Stimulated activated effector memory CD8-positive, alpha-beta T cell treated with anti-CD3 and anti-CD28 coated beads, Interleukin-12 subunit alpha, Interleukin-12 subunit beta, amount 100 ng/mL, for 72 hours (primary cell): ENCODE data around the gene LAPTM5.

Experiments
- ATAC-seq: fragments of 150-1000 bp; cut with Tn5 transposase; 2 replicates; pipeline ENCODE4 v1.10.0; 2021
- DNase-seq, 2 donors: peaks; one replicate each; pipeline ENCODE4 v3.0.0; 2021 to 2022; ENCODE audit warnings: low spot score in 2 of 2
- H3K27ac Mint-ChIP-seq: one replicate; pipeline ENCODE4 v1.8.0; 2022; ENCODE audit warnings: mild to moderate bottlenecking, mixed read lengths
- H3K36me3 Mint-ChIP-seq: one replicate; pipeline ENCODE4 v1.8.0; 2022; ENCODE audit warnings: mild to moderate bottlenecking, mixed read lengths
- H3K4me1 Mint-ChIP-seq: one replicate; pipeline ENCODE4 v1.8.0; 2022; ENCODE audit warnings: mixed read lengths
- H3K4me3 Mint-ChIP-seq: one replicate; pipeline ENCODE4 v1.8.0; 2022; ENCODE audit warnings: mild to moderate bottlenecking, mixed read lengths
- H3K9me3 Mint-ChIP-seq: one replicate; pipeline ENCODE4 v1.8.0; 2022; ENCODE audit warnings: mixed read lengths

Gene LAPTM5

DNA sequence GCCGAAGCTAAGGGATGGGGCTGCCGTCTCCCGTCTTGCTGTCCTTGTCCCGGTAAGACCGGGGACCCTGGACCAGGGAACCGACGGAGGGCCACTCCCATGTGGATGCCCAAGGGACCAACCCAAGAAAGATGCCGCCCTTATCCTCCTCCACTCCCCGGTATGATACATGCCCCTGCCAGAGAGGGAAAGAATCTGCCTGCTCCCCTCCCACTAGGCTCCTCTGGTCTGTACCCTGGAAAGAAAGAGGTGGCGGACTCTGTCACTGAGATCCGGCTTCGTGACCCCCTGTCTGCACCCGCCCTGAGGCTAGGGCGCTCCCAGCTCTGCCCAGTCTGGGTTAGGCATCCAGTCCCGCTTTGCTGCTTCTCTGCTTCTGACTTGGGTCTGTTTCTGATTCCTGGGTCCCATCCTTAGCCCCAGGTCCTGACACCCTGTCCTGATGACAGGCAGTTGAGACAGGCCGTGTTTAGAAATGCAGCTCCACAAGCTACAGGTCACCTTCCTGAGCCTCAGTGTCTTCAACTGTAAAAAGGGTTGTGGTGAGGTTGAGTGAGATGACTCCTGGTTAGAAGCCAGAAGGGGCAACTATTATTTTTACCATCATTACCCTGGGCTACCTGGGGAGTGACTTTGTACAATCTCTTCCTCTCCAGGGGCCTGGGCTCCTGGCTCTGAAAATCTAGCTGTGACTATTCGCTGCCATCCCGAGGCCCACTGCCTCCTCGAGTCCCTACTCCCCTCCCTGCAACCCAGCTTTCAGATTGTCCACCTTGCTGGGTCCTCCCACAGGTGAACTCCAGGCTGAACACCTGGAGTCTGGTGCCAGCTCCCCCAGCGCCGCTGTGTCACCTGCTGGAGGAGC lies 37.9 kb downstream of the LAPTM5 start:
- ATAC-seq: no peak
- Mint-ChIP-seq H3K4me3 (peak overlapping the region; percentile 89), H3K9me3 (no peaks in the 10 kb centered on the region), H3K27ac (peak overlapping the region; percentile 97), H3K36me3 (peaks cover 25% of the 10 kb centered on the region), H3K4me1 (peaks cover 44% of the 10 kb centered on the region)
- no peak for DNase-seq

DNA sequence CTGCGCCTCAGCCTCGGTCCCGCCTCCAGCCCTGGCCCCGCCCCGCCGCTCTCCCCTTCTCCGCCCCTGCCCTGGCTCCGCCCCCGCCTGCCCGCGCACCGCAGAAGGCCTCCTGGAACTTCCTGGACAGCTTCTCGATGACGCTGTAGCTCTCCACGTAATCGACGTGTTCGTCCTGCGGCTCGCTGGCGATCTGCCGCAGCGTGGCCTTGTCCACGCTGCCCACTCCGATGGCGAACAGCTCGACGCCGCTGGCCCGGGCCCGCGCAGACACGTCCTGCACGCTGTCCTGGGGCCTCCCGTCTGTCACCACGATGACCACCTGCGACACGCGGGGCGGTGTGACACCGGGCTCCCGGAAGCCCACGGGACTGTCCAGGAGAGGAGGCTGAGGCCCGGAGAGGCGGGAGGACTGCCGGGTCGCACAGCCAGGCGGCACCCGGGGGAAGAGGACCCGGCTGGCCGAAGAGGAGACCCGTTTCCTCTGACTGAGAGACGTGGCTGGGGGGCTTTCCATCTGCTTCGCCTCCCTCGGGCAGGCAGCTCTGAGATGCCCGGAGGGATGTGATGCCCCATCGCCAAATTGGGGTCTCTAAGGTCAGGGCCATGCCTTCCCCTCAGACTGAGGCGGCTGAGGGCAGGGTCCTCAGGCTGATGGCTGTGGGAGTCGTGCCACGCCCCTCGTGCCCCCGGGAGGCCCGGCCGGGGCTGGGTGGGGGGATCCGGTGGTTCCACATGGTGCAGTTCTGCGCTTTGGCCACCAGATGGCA lies 38.8 kb downstream of the LAPTM5 start:
- Mint-ChIP-seq H3K4me1 (peaks cover 39% of the 10 kb centered on the region), H3K27ac (peak overlapping the region; percentile 97), H3K4me3 (peak overlapping the region; percentile 89), H3K36me3 (peaks cover 21% of the 10 kb centered on the region), H3K9me3 (no peaks in the 10 kb centered on the region)
- ATAC-seq (peak; percentile 78), DNase-seq (peak; percentile 94 to 98)

DNA sequence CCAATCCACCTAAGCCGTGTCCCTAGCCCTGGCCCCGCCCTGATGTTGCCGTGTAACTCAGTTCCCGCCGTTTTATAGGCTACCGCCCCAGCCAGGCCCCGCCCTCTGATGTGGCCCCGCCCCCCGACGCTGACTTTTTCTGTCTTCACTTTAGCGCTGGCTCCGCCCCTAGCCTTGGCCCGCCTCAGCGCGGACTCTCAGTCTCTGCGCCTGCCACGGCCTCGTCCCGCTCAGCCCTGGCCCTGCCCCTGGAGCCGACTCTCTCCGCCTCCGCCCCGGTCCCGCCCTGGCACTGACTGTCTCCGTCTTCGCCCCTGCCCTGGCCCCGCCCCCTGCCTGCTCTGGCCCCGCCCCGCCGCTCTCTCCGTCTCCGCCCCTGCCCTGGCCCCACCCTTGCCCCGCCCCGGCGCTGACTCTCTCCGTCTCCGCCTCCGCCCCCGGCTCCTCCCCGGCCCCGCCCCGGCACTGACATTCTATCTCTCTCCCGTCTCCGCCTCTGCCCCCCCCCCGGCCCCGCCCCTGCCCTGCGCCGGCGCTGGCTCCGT lies 39.4 kb downstream of the LAPTM5 start:
- ATAC-seq (peak; percentile 92), DNase-seq (peak; percentile 94 to 98)
- Mint-ChIP-seq H3K36me3 (peaks cover 15% of the 10 kb centered on the region), H3K4me1 (peaks cover 37% of the 10 kb centered on the region), H3K9me3 (no peaks in the 10 kb centered on the region), H3K27ac (peak overlapping the region; percentile 97), H3K4me3 (peak overlapping the region; percentile 89)

DNA sequence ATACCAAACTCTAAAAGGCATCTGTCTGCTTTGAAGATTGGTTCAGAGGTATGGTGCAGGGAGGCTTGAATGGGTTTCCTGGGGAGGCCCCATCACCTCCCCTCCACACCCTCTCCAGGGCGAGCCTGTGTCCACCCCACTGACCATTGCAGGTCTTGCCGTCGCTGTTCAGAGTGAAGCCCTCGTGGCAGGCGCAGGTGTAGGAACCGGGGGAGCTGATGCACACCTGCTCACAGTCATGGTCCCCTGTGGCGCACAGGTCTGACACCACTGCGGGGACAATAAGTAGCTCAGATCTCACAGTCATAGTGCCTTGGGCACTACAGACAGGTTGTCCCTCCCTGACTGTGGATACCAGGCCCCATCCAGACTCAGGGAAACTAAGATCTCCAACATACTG lies 40.9 kb downstream of the LAPTM5 start:
- no peaks in the 10 kb centered on the region for H3K9me3 Mint-ChIP-seq
- H3K27ac Mint-ChIP-seq: no peak overlapping the region
- ATAC-seq (no peak), DNase-seq (no peak)
- peaks cover 14% of the 10 kb centered on the region for H3K36me3 Mint-ChIP-seq
- H3K4me3 Mint-ChIP-seq: peak overlapping the region; percentile 89
- H3K4me1 Mint-ChIP-seq: peaks cover 30% of the 10 kb centered on the region

DNA sequence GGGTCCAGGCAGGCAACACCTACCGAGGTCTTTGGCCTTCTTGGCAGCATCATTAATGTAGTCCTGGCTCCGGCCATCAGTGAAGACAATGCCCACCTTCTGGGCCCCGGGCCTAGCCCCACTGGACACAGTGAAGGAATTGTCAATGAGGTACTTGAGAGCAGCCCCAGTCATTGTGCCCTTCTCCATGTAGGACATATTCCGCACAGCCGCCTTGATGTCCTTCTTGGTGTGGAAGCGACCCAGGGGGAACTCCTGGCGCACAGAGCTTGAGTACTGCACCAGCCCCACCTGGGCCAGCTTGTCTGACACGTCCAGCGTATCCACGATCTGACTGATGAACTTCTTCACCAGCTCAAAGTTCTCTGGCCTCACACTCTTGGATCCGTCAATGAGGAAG lies 41.7 kb downstream of the LAPTM5 start:
- Mint-ChIP-seq H3K4me3 (no peak overlapping the region), H3K9me3 (no peaks in the 10 kb centered on the region), H3K27ac (no peak overlapping the region), H3K36me3 (peaks cover 14% of the 10 kb centered on the region), H3K4me1 (peaks cover 25% of the 10 kb centered on the region)
- ATAC-seq: no peak
- no peak for DNase-seq

DNA sequence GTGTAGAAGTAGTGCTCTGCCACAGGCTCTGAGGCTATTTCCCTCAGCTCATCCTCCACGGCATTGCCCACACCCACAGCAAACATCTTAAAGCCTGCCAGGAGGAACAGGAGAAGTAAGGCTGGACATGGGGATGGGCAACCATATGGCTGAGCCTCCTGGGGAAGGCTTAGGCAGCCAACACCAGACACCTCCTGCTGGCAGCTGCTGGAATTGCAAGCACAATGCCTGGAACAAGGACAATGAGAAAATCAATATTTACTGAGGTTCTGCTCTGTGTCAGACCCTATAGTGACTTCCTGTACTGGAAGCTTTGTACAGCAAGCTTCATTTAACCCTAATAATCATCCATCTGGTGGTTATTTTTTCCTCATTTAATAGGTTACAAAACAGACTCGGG lies 42.4 kb downstream of the LAPTM5 start:
- H3K9me3 Mint-ChIP-seq: no peaks in the 10 kb centered on the region
- no peak overlapping the region for H3K27ac Mint-ChIP-seq
- peak in 1 of 2 donors; percentile 63 for DNase-seq
- ATAC-seq: no peak
- H3K4me3 Mint-ChIP-seq: no peak overlapping the region
- H3K36me3 Mint-ChIP-seq: peaks cover 14% of the 10 kb centered on the region
- peaks cover 21% of the 10 kb centered on the region for H3K4me1 Mint-ChIP-seq

DNA sequence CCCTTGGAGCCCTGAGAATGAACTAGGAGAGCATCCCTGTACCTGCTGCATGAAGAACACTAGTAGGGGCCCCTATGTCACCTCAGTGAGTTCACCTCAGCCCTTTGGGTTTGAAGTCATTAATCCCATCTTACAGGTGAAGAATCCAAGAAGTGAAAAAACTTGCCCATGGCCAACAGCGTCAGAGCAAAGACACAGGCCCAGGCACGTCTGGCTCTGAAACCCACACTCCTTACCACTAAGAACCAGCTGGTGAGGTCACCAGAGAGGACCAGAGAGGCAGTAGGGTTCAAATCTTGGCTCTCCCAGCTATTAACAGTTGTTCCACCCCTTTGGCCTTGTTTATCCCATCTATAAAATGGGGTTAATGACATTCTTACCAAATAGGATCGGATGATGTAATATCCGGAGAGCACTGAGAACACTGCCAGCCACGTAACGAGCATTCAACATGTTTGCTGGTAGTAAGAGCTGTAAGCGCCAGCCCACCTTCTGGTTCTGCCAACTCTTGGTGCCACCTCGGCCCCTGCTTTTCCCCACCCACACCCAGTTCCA lies 43.0 kb downstream of the LAPTM5 start:
- no peak overlapping the region for H3K27ac Mint-ChIP-seq
- no peak overlapping the region for H3K4me3 Mint-ChIP-seq
- ATAC-seq: no peak

DNA sequence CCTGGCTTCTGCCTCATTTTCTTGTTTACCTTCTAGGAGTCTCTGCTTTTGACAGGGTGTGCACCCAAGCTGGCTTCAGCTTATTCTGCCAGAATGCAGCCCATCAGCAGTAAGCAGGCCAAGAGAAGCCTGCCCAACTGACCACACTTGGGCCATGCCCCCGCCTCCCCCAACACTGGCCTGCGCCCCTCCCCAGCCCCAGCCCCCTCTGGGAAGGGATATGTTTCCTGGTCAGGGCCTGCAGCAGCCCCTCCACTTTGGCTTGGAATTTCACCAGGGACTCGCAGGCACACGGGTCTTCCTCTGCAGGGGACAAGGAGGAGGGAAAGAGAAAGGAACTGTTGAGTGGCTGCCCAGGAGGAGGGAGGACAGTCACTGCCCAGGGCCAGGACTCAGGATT lies 43.5 kb downstream of the LAPTM5 start:
- Mint-ChIP-seq H3K4me1 (peaks cover 11% of the 10 kb centered on the region), H3K9me3 (no peaks in the 10 kb centered on the region), H3K27ac (no peak overlapping the region), H3K4me3 (no peak overlapping the region), H3K36me3 (peaks cover 14% of the 10 kb centered on the region)
- ATAC-seq (no peak), DNase-seq (no peak)

More for the DNA sequence above, 43.0 kb downstream of the LAPTM5 start:
- Mint-ChIP-seq H3K9me3 (no peaks in the 10 kb centered on the region), H3K4me1 (peaks cover 15% of the 10 kb centered on the region), H3K36me3 (peaks cover 14% of the 10 kb centered on the region)
- no peak for DNase-seq

DNA sequence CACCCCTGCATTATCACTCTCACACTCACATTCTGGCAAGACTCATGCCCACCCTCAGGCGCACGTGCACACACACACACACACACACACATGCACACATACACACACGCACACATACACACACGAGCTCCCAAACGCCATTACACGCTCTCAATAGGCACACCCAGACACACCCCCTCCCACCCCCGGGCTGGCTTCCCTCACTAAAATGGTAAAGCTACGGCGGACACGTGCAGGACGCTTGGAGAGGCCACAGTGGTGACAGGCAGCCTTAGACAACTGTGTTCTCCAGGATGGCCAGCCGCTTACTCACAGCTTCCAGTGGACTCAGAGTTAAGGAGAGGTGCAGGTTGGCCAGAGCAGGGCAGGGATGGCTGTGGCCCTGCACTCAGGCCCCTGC lies 44.3 kb downstream of the LAPTM5 start:
- H3K4me3 Mint-ChIP-seq: no peak overlapping the region
- H3K4me1 Mint-ChIP-seq: peaks cover 16% of the 10 kb centered on the region
- DNase-seq (no peak), ATAC-seq (no peak)
- H3K36me3 Mint-ChIP-seq: peaks cover 8% of the 10 kb centered on the region
- no peak overlapping the region for H3K27ac Mint-ChIP-seq
- no peaks in the 10 kb centered on the region for H3K9me3 Mint-ChIP-seq

DNA sequence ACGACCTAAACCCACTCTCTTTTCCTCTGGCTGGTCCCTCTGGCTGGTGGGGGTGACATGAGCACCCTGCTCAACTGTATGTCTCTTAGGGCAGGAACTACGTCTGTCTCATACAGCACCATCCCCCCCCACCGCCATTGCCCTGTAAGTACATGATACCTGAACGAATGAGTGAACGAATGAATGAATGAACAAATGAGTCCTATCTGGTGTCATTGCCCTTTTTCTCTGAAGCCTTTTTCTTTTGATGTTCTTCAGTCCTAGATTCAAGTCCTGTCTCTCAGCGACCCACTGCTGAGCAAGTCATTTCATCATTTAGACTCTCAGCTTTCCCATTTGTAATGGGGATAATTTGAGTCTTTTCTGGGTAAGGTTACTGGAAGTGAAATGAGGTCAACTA lies 45.0 kb downstream of the LAPTM5 start:
- no peak for DNase-seq
- Mint-ChIP-seq H3K9me3 (no peaks in the 10 kb centered on the region), H3K4me1 (peaks cover 16% of the 10 kb centered on the region), H3K4me3 (no peak overlapping the region), H3K27ac (no peak overlapping the region), H3K36me3 (peaks cover under 1% of the 10 kb centered on the region)
- no peak for ATAC-seq

DNA sequence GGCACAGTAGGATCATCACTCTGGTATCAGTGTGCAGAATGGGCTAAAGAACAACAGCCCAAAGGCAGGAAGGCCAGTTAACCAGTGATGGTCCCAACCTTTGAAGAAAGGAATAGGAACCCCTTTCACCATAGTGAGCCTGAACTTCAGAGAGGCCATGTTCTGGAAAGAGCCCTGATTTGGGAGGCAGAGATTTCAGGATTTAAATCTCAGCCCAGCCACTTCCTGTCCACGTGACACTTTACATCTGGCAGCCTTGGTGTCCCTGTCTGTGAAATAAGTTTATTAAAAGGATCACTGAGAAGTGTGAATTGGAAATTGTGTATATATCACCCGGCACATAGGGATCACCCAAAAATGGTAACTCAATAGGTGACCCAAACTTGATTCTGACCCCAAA lies 47.2 kb downstream of the LAPTM5 start:
- Mint-ChIP-seq H3K4me3 (no peak overlapping the region), H3K36me3 (no peaks in the 10 kb centered on the region), H3K9me3 (no peaks in the 10 kb centered on the region), H3K4me1 (peaks cover 10% of the 10 kb centered on the region), H3K27ac (no peak overlapping the region)
- DNase-seq (no peak), ATAC-seq (no peak)

DNA sequence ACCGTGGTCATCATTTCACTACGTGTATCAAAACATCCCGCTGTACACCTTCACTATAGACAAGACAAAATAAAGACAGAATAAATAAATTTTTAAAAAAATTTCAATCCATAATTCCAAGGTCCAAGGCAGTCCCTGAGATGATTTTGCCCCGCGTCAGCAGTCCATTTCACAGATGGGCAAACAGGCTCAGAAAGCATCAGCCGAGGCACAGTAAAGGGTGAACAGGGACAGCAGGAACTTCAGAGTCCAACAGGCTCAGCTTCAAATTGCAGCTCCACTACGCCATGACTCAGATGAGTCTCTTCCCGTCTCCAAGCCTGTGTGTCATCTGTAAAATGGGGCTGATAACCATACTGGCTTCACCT lies 49.2 kb downstream of the LAPTM5 start:
- Mint-ChIP-seq H3K36me3 (no peaks in the 10 kb centered on the region), H3K9me3 (no peaks in the 10 kb centered on the region), H3K4me3 (no peak overlapping the region), H3K27ac (no peak overlapping the region), H3K4me1 (peaks cover 10% of the 10 kb centered on the region)
- DNase-seq: no peak
- no peak for ATAC-seq

DNA sequence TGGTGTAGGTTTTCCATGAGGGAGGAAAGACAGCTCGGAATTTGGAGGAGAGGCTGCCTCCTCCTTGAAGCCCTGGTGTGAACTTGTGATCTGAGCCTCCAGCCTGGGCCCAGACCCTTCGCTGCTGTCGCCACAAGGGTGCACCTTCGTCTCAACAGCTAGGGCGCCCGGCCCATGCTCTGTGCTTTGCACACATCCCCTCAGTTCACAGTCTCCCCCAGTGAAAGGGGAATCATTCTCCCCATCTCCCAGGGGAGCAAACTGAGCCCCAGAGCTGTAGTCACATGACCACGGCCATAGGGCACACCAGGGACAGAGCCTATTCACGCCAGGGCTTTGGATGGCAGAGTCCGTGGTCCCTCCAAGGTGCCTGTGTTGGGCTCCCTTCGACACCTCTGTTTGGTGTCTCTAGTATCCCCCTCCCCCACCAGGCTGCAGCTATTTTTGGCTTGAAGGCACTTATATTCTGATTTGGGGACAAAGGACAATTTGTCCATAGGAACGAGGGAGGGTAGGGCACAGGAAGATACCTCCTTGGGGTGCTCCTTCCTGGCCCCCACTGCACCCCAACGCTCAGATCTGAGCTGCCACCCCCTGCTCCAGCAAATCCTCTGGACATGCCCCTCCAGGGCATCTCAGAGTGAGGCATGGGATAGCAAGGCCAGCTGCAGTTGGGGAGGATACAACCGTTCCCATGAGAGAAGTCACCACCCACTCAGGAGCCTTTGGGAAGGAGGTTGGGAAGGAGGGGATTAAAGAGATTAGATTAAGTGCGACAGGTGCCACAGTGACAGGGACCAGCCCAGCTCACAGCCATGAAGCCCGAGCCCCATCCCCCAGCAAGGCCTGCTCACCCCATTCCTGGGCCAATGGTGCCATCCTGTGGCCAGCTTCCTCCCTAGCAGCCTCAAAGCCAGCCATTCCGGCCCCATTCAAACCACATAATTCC lies 49.9 kb downstream of the LAPTM5 start:
- DNase-seq (peak; percentile 34 to 77), ATAC-seq (peak; percentile 63)
- peaks cover 10% of the 10 kb centered on the region for H3K4me1 Mint-ChIP-seq
- no peaks in the 10 kb centered on the region for H3K36me3 Mint-ChIP-seq
- no peaks in the 10 kb centered on the region for H3K9me3 Mint-ChIP-seq
- H3K27ac Mint-ChIP-seq: no peak overlapping the region
- H3K4me3 Mint-ChIP-seq: no peak overlapping the region

DNA sequence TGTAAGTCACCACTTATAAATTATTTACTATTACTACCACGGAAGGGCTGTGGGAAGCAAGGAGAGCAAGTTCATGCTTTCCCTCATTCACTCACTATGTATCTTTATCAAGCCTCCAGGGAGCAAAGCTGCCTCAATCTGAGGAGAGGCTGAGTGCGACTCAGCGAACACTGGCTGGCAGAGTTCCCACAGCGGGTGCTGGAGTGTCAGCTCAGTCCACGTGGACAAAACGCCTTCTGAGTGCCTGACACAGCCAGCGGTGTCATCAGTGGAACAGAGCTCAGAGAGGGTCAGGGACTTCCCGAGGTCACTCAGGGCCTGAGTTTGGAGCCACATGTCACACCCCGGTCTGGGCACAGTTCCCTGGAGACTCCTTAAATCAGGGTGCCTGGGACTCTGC lies 51.0 kb downstream of the LAPTM5 start:
- Mint-ChIP-seq H3K36me3 (no peaks in the 10 kb centered on the region), H3K4me3 (no peak overlapping the region), H3K27ac (no peak overlapping the region), H3K4me1 (peaks cover 10% of the 10 kb centered on the region), H3K9me3 (no peaks in the 10 kb centered on the region)
- ATAC-seq: no peak
- no peak for DNase-seq
